ENCODE data around the gene SLC6A18. TPM values are rescaled to one million over a fixed set of nuclear protein-coding genes. Genes with fewer than 3 reads are reported as not detected.

Gene SLC6A18, protein sequence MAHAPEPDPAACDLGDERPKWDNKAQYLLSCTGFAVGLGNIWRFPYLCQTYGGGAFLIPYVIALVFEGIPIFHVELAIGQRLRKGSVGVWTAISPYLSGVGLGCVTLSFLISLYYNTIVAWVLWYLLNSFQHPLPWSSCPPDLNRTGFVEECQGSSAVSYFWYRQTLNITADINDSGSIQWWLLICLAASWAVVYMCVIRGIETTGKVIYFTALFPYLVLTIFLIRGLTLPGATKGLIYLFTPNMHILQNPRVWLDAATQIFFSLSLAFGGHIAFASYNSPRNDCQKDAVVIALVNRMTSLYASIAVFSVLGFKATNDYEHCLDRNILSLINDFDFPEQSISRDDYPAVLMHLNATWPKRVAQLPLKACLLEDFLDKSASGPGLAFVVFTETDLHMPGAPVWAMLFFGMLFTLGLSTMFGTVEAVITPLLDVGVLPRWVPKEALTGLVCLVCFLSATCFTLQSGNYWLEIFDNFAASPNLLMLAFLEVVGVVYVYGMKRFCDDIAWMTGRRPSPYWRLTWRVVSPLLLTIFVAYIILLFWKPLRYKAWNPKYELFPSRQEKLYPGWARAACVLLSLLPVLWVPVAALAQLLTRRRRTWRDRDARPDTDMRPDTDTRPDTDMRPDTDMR
- total RNA-seq = not detected

DNA sequence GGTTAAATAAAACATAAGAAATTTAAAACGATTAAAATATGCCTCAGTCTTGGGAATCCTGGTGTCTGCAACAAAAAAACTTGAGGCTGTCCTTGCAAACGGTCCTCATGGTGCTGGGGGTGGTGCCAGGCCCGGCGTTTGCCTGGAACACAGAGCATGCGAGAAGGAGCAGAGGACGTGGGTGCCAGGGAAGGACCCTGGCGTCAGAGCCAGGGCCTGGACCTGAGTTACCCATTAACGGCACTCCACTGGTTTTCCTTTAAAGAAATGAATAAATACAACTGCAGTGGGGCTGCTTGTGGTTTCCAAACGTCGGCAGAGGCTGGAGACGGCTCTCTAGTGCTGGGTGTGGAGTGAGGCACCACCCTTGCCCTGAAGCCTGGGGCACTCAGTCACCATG lies at the start of gene SLC6A18:
Gene SLC6A18, plus strand, starts transcription at position 301 of the 400 bp plus-strand sequence. Its CDS starts 97 bp downstream, at position 398.
- DNase-seq (ENCODE audit: low read depth in 2 of 3, low spot score in 2 of 3) = no peak

DNA sequence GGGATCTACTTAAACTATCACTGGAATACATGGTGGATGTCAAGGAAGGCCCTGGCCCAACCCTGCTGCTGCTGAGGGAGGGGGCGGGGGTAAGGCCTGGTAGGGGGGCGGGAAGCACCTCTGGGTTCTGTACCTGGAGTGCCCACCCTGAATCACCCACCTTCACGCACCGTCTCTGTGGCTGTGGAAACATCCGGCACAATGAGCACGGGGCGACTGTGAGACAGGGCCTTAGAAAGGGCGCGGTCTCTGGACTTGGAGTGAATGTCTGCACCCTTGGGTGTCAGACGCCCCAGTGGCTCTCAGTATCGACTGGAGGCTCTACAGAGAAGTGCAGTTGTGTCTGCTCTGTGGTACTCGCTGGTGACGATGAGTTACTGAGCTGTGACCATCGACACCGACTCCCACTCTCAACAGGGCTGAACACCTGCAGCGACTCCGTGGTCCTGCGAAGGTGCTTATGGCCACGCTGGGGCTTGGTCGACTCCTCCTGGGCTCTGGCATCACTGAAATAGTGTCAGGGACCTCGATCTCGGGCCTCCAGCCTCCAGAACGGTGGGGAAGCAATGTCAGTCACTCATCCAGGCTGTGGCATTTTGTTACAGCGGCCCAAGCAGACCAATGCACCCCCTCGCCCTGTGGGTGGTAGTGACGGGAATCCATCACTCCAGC lies 49.2 kb upstream of the SLC6A18 start:
- DNase-seq (ENCODE audit: low read depth in 2 of 3, low spot score in 2 of 3) = no peak

DNA sequence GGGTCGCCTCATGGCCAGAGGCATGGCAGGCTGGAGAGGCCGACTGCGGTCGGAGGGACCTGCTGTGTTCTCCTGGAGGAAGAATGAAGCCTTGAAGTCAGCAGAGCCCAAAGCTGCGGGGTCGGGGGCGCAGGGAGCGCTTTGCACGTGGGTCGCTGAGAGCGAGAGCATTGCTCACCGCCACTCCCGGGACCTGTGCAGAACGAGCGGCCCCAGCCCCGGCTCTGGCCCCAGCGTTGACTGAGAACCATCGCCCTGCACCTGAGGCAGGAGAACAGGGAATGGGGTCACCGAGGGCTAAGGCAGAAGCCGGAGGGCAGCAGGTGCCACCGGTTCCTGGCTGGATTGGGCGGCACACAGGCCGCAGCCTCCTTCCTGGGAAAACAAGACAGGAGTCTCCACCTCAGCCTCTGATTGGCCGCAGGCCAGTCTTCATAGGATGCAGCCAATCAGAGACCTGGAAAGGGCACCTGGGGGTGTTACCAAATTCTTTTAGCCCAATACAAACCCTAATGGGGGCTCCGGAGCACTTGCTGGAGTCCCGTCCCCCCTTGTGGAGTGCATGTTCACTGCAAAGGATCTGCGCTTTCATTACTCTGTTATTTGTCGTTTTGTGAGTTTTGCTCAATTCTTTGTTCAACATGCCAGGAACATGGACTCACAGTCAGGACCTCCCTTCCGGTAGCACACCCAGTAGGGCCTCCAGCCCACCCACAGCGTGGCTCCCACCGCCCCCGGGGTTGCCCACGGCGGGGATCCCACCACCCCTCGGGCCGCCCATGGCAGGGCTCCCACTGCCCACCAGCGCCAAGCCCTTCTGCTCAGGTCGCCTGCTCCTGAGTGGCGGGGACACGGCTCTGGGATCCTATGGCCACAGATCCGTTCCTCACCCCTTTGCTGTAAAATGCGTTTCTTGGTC lies 48.4 kb upstream of the SLC6A18 start:
- no peak for DNase-seq (ENCODE audit: low read depth in 2 of 3, low spot score in 2 of 3)

DNA sequence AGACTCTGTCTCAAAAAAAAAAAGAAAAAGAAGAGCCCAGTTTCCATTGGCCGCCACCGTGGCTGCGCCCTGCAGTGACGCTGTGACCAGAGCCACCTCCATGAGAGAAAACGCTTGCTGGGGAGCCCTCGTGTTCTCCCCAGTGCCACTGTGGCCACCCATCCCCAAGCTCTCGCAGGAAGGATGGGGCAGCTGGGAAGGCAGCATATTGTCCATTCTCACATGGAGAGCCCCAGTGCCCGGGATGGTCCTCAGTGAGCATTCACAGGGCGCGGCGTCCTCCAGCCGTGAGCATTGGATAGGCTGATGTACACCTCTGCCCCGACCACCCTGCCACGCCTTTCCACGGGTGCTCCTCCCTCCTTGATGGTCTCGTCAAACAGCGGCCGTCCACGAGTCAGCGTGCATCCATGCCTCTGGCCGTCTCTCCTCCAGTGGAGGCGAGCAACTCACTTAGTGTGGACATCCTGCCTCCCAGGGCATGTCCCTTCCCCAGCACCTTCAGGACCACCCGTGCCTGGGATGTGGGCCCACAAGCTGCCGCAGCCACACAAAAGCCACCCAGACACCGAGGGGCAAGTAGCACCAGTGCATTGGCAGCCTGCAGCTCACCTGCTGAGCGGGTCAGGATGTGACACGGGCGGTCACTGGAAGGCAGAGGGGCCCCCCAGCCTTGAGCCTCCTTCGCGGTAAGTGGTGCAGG lies 47.2 kb upstream of the SLC6A18 start:
- DNase-seq (ENCODE audit: low read depth in 2 of 3, low spot score in 2 of 3) = no peak

DNA sequence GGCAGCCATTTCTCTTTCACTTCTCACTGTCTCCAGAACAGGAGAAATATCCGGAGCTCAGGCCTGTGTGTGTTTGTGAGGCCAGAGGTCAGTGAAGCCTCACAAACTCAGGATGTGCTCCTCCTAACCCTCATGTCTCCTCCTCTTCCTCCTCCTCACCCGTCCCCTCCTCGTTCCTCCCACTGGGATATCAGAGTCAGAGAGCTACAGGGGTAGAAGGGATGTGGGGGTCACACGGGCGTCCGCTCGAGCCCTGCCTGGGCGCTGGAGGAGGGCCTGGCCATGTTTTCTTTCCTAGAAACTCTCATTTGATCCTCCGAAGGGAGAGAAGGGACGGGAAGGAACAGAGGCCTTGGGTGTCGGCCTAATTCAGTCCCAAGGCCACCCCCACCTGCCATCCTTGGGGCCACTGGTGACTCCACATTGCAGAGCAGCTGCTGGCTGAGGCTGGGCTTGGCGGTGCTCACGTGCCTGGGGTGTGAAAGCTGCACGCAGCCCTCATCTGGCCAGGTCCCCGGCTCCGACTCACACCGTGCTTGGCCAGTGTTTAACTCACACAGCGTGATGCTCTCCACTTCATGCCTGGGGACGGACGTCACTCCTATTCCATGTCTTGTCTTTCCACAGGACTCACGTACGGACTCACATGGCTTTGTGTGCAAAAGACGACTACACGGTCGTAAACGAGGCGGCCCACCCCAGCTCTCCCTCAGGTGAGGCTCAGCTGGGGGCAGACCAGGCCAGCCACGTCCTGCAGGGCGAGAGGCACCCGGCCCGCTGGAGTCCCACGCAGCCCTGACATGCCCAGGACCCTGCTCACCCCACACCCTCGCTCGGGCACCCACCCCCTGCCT lies 46.4 kb upstream of the SLC6A18 start:
- no peak for DNase-seq (ENCODE audit: low read depth in 2 of 3, low spot score in 2 of 3)

DNA sequence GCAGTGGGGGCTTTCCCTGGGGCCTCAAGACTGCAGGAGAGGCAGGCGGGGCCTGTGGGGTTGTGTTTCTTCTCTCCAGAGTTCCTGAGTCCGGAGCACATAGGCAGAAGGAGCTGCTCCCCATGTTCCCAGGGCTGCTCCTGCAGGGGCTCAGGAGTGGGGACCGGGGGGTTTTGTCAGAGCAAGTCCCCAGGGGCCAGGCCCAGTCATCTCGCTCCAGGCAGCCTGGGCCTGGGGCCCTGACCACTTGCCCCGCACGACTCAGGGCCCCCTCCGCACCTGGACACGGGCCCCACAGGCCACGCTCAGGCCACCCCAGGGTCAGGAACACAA lies 45.8 kb upstream of the SLC6A18 start:
- DNase-seq (ENCODE audit: low read depth in 2 of 3, low spot score in 2 of 3) = no peak

DNA sequence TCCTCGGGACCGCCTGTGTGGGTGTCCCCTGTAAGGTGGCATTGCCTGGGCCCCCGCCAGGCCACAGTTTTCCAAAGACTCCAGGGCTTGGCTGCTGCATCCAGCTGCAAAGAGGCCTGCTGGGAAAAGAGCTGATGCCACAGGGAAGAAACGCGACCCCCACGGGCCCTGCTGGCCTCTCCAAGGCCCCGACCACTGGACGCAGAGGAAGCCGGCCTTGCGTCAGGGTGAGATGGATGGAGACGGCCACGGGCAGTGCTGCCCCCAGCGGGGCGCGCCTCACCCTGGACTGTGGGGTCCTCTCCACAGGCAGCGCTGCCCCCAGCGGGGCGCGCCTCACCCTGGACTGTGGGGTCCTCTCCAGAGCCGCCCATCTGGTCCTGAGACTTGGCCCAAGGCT lies 45.1 kb upstream of the SLC6A18 start:
- DNase-seq (ENCODE audit: low read depth in 2 of 3, low spot score in 2 of 3) = no peak

DNA sequence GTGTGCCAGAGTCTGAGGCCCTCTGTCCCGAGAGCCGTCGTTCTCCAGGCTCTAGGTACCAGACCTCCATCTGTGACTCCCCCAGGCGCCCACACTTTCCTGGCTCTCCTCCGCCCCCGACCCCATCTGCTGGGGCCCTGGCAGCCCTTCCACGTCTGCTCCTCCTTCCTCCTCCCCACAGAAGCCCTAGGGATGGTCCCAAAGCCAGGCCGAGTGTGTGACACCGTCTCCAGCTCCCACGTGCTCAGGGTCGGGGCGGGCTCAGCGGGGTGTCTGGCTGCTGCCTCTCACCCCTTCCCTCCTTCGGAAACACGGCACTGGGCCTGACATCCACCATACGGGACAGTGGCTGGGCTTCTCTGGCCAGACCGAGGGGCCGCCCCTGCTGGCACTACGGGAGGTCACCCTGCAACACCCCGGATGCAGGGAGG lies 44.3 kb upstream of the SLC6A18 start:
- DNase-seq (ENCODE audit: low read depth in 2 of 3, low spot score in 2 of 3) = no peak

DNA sequence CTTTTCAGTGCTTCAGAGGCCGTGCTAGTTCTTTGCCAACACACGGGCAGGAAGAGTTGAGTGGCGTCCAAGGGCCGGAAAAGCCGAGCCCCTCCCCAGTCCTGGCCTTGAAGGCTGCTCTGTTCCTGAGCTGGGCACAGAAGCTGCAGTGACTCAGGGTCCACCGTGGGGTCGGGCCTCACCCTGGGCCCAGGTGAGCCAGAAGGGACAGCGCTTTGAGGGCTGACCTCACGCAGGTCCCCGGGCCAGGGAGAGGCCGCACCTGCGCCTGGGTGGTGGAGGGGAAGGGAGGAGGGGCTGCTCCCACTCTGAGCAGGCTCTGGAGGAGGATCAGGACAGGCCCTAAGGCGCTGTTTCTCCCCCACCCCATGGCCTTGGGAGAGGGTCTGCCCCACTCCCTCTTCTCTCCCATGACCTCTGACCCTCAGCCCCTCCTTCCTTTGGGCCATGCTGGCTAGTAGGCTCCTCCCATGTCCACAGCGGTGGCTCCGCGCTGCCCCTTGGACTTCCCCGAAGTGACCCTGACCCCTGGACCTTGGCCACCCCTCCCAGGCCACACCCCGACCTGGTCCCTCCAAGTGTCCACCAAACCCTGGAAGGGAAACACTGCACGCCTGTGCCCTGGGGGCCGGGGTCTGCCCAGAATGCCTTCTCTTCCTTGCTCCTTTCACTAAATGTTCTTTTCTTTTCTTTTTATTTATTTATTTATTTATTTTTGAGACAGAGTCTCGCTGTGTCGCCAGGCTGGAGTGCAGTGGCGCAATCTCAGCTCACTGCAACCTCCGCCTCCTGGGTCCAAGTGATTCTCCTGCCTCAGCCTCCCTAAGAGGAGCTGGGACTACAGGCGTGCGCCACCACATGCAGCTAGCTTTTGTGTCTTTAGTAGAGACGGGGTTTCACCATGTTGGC lies 43.5 kb upstream of the SLC6A18 start:
- DNase-seq (ENCODE audit: low read depth in 2 of 3, low spot score in 2 of 3) = no peak

DNA sequence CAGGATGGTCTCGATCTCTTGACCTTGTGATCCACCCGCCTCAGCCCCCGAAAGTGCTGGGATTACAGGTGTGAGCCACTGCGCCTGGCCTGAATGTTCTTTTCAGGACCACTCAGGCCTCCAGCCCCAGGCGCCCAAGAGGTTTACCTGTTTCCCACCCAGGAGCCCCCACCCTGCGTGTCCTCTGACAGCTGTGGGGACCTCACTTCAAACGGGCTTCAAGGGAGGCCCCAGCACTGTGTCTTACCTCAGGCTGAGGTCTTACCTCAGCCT lies 42.9 kb upstream of the SLC6A18 start:
- no peak for DNase-seq (ENCODE audit: low read depth in 2 of 3, low spot score in 2 of 3)

DNA sequence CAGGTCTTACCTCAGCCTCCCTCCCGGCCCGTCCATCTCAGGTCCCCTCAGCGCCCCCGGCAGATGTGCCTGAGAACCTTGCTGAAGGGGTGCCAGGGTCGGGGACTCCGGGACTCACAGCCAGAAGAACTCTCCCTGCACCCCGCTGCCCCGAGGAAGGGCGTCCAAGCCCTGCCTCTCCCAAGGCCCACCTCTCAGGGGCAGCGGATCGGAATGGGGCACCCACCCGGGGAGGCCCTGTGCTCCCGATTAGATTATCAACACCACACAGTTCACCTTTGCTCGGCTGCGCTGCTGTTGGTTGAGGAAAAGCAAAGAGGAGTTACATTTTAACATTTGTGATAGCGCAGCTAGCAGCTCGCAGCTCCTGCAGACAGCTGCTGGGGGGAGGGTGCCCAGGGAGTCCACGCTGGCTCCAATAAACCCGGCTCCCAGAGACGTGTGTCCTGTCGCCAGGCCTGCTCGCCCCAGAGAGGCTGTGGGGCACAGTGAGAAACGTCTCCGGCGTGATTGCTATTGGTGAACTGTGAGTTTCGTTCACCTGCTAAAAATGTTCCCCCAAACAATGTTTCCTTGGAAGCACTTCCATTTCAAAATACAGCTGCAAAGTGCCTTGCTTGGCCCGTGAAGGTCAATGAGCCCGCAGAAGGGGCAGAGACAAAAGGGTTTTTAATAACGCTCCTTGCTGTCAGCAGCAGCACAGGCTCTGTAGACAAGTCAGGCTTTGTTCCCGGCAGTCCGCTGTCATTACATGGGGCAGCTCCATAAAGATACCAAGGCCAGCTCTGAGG lies 42.4 kb upstream of the SLC6A18 start:
- no peak for DNase-seq (ENCODE audit: low read depth in 2 of 3, low spot score in 2 of 3)

DNA sequence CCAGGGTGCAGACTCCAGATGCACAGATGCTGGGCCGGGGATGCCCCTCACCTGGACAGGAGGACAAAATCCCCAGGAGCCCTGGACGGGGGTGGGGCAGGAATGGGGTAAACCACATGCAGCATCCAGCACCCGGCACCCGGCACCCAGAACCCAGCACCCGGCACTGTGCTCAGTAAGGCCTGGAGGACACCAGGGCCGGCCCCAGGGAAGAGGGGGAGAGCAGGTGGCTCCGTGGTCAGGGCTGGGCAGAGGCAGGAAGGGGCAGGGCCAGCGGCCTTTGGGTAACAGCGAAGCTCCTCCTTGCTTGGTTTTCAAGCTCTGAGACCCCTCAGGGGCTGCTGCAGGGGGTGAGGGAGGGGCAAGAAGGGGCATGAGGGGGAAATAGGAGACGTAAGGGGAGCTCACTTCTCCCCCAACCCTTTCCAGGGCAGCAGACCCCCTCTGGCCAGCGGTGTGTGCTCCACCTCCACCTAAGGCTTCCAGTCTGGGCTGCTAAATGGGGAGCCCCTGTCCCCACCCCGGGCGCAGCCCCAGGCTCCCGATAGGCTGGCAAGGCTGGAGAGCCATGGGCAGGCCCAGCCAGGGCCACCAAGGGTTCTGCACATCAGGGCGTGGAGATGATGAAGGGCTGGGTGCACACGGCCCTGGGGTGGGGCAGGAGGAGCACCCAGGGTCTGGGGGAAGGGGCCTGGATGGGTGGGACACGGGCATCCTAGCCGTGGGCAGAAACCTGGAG lies 41.6 kb upstream of the SLC6A18 start:
- no peak for DNase-seq (ENCODE audit: low read depth in 2 of 3, low spot score in 2 of 3)

DNA sequence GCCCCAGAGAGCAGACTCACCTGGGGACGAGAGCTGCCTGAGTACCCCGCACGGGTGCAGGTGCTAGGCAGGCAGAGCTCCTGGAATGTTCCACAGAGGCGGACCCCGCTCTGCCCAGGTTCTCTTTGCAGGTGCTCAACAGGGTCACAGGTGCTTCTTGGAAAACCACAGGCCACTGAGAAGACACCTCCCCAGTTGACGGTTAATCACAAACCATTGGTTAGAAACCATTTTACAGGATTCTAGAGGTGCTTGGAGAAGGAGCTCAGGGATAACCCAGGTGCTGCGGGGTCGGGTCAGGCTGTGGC lies 41.1 kb upstream of the SLC6A18 start:
- DNase-seq (ENCODE audit: low read depth in 2 of 3, low spot score in 2 of 3) = no peak

DNA sequence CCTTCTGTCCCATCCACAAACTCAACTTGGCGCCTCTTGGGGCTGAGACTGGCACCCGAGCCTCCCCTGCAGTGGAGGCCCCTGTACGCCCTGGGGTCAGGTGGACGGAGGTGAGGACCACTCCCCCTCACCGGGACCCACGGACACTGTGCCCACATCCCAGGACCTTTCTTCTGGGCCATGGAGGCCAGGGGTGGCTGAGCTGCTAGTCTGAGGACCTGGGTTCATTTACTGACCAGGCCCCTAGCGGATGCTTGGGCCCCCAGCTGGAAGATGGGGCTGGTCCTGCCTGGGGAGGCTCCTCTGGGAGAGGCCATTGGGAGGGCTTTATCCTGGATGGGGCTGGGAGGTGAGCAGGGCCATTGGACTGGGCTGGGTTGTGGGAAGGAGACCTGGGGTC lies 40.7 kb upstream of the SLC6A18 start:
- no peak for DNase-seq (ENCODE audit: low read depth in 2 of 3, low spot score in 2 of 3)

DNA sequence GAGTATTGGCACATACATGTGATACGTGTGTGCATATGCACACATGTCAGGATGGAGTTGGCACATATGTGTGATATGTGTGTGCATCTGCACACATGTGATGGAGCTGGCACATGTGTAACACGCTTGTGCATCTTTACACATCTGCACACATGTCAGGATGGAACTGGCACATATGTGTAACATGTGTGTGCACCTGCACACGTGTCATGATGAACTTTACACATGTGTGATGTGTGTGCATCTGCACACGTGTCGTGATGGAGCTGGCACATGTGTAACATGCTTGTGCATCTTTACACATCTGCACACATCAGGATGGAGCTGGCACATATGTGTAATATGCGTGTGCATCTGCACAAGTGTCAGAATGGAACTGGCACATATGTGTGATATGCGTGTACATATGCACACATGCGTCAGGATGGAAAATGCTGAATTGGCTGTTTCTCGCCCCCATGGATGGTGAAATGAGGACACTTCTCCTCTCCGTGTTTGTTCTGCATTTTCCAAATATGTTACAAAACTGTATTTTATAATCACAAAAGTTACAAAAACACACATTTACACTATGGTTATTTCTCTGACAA lies 40.0 kb upstream of the SLC6A18 start:
- no peak for DNase-seq (ENCODE audit: low read depth in 2 of 3, low spot score in 2 of 3)

DNA sequence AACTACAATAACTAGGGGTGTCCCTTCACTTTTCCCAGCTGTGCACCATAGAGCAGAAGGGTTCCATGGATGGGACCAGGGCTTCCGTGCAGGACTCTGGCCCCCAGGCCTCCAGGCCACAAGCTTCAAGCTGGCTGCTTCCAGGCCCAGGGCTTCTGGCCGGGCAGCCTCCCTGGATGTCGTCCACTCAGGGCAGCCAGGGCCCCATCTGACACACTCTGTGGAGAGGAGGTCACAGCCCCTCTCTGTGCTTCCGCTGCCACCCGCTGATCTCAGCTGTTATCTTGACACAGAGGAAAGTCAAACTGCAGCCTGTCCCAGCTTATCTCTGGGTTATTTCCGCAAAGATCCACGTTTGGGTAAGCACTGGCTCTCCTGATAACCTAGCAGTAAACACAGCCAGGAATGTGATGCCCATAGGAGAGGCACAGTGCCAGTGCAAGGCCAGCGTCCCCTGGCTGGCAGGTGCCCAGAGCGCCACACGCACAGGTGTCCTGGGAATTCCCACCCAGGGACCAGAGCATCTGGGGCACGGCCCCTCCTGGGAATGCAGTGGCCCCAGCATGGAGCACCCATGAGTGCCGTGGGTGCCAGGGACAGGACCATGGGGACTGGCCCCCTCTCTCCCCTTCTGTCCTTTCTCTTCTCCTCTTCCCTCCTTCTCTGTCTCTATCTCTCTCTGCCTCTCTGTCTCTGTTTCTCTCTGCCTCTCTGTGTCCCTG lies 39.4 kb upstream of the SLC6A18 start:
- no peak for DNase-seq (ENCODE audit: low read depth in 2 of 3, low spot score in 2 of 3)

Measured in hematopoietic multipotent progenitor cell (in vitro differentiated cells).